ENCODE results near the gene HSPD1. TPM values are rescaled to one million over a fixed set of nuclear protein-coding genes. Genes with fewer than 3 reads are reported as not detected.

HSPD1 gene
- total RNA-seq (2022; extraction: Qiagen RNA extraction; ENCODE audit: low read depth), result 534 to 719 TPM (median 649 TPM) in 5 replicates

GRCh38 chr2:197499594-197500502, at the start of gene HSPD1, which contains the start of gene HSPE1:
HSPD1 (minus strand) TSS chr2:197499840; CDS start chr2:197498848, 992 bp downstream.
HSPE1 (plus strand) TSS chr2:197500379; CDS start chr2:197500437, 58 bp downstream.

GRCh38 chr2:197515739-197516392, 16.2 kb upstream of the HSPD1 start, which contains the start of gene MOB4:
MOB4 (plus strand) TSS chr2:197516066; CDS start chr2:197516087, 21 bp downstream.

DNA sequence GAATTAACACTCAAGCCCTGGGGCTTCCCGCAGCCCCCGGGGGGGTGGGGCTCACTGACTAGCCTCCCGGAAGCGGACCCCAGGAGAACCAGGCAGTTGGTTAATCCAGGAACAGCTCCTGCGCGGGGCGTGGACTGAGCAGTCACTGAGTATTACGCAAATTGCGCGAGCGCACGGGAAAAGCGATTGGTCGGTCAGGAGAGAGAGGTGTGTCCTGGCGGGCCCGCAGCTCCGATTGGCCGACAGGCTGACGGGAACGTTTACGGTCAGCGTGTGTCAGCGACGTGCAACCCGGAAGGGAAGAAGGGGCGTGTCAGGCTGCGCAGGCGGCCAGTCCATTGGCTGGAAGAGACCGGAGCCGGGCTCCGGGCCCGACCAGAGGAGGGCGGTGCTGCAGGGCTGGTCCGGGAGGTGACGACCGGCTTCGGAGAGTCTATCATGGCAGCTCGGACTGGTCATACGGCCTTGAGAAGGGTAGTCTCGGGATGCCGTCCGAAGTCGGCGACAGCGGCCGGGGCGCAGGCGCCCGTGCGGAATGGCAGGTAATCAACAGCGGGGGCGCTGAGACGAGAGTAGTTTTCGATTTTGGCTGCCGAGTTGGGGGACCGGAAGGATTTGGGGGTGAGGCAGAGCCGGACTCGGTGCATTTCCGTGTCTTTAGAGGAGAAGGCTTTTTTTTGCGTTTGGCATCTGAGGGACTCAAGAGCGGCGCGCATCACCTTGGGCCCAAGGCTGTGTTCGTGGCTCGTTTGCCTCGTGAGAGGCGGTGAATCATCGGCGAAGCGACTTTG, 46.3 kb downstream of the HSPD1 start, which contains the start of gene COQ10B:
Gene COQ10B (plus strand): TSS at position 430 of the 791 bp plus-strand sequence. CDS start 9 bp downstream, at position 439.

Other genes with a start within 250 kb of the HSPD1 start
- 0.78 to 2.5 TPM (median 1.5 TPM) in 5 replicates for gene ANKRD44, start 189.1 kb downstream of the HSPD1 start, total RNA-seq (2022; extraction: Qiagen RNA extraction; ENCODE audit: low read depth)
- 115 to 140 TPM (median 121 TPM) in 5 replicates for gene SF3B1, start 64.8 kb downstream of the HSPD1 start, total RNA-seq (2022; extraction: Qiagen RNA extraction; ENCODE audit: low read depth)
- gene COQ10B, start 46.3 kb downstream of the HSPD1 start, total RNA-seq (2022; extraction: Qiagen RNA extraction; ENCODE audit: low read depth), result 9.5 to 24.6 TPM (median 19.6 TPM) in 5 replicates
- 453 to 975 TPM (median 543 TPM) in 5 replicates for gene HSPE1, start 539 bp upstream of the HSPD1 start, total RNA-seq (2022; extraction: Qiagen RNA extraction; ENCODE audit: low read depth)
- gene MOB4, start 16.2 kb upstream of the HSPD1 start, total RNA-seq (2022; extraction: Qiagen RNA extraction; ENCODE audit: low read depth), result 7.3 to 38.8 TPM (median 28.8 TPM) in 5 replicates
- not detected in 5 replicates for gene RFTN2, start 175.7 kb upstream of the HSPD1 start, total RNA-seq (2022; extraction: Qiagen RNA extraction; ENCODE audit: low read depth)
- 10.6 to 12.6 TPM (median 11.4 TPM) in 5 replicates for gene MARS2, start 205.5 kb upstream of the HSPD1 start, total RNA-seq (2022; extraction: Qiagen RNA extraction; ENCODE audit: low read depth)

All from A549 treated with RU486 at 1 μM for 4 hours (cell line).